HL-60 (cell line): Measurements from ENCODE around the gene LDAH.

Experiments
- DNase-seq, 2 experiments: peaks; one replicate each; pipeline ENCODE4 v3.0.0-alpha.2; 2010 to 2020; ENCODE audit warnings: low read depth in 1 of 2, low spot score in 1 of 2
- H3K27ac ChIP-seq: fragments of 250-450 bp; sonication (Bioruptor Pico); replicated peaks from 2 replicates; pipeline ENCODE4 v1.5.1; 2020; ENCODE audit warnings: mild to moderate bottlenecking, moderate library complexity
- H3K27me3 ChIP-seq: fragments of 250-450 bp; sonication (Bioruptor Pico); 2 replicates; pipeline ENCODE4 v1.5.1; 2021; ENCODE audit warnings: mild to moderate bottlenecking, moderate library complexity; ENCODE audit not compliant: insufficient read depth, poor library complexity, severe bottlenecking
- H3K4me3 ChIP-seq: replicated peaks from 2 replicates; pipeline ENCODE4 v1.5.1; 2011; ENCODE audit warnings: mild to moderate bottlenecking, control low read depth, low read length; ENCODE audit not compliant: insufficient read depth
- CTCF ChIP-seq: IDR thresholded peaks from one replicate; pipeline ENCODE4 v1.5.1; 2011; ENCODE audit warnings: low read length, control low read depth, inconsistent platforms; ENCODE audit not compliant: insufficient read depth
- GABPA ChIP-seq: IDR thresholded peaks from 2 replicates; pipeline ENCODE4 v1.6.1; 2012; ENCODE audit warnings: low read depth
- POLR2AphosphoS5 ChIP-seq: IDR thresholded peaks from 2 replicates; pipeline ENCODE4 v1.6.1; 2012; ENCODE audit warnings: low read depth
- REST ChIP-seq: IDR thresholded peaks from 2 replicates; pipeline ENCODE4 v1.6.1; 2012; ENCODE audit warnings: low read depth; ENCODE audit not compliant: insufficient replicate concordance
- SPI1 ChIP-seq: IDR thresholded peaks from 2 replicates; pipeline ENCODE4 v1.6.1; 2012; ENCODE audit warnings: low read depth, mild to moderate bottlenecking, borderline replicate concordance

LDAH gene

GRCh38 chr2:20744366-20745335 lies 78.2 kb downstream of the LDAH start:
- TF ChIP-seq SPI1 (no peak), REST (no peak), GABPA (no peak), POLR2AphosphoS5 (no peak), CTCF (no peak)
- no peak overlapping the region for H3K4me3 ChIP-seq
- H3K27ac ChIP-seq, result no peak overlapping the region
- H3K27me3 ChIP-seq, result no peaks in the 10 kb centered on the region
- no peak for DNase-seq

DNA sequence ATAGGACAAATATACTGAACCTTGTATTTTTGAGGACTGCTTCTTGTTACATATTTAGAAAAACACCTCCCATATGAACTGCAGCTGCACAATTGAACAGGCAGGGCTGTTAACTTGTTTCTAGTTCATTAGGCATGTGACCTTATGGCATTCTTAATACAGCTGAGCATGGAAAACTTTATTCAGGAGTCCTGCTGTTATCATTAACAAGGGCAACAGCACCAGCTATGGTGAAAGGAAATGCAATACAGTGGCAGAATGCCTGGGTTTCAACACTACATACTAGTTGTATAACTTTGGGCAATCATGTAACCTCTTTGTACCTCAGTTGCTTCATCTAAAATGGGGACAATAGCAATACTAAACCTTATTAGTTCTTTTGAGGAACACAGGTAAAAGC lies 84.1 kb downstream of the LDAH start:
- Histone ChIP-seq H3K27ac (peak overlapping the region; percentile 2; the same call in 1 of the 2 replicates), H3K27me3 (no peaks in the 10 kb centered on the region), H3K4me3 (no peak overlapping the region)
- peak in 1 of 2 experiments; percentile 49 for DNase-seq
- TF ChIP-seq GABPA (no peak), CTCF (no peak), POLR2AphosphoS5 (no peak), REST (no peak), SPI1 (no peak)

DNA sequence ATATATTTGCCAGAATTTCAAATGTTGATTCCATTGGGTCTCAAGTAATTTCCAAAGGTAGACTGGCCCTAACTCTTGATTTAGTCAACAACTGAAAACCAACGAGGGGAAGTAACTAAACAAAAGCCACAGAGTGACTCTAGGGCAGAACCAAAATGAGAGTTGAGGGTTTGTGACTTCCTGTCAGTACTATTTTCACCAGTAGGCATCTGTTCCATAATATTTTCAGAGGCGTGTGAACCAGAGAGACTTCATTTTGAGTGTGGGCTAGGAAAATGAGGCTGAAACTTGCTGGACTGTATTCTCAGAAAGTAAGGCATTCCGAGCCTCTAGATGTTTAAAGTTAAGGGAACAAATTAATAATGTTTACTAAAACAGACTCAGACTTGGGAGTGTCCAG lies 85.4 kb downstream of the LDAH start:
- Histone ChIP-seq H3K27ac (peak overlapping the region; percentile 3), H3K4me3 (no peak overlapping the region), H3K27me3 (no peaks in the 10 kb centered on the region)
- peak in 1 of 2 experiments; percentile 52 for DNase-seq
- TF ChIP-seq REST, result no peak
- peak; percentile 27; the same call in 1 of the 2 replicates for TF ChIP-seq SPI1
- no peak for TF ChIP-seq GABPA
